Measurements from ENCODE around the gene NUFIP1. TPM values are rescaled to one million over a fixed set of nuclear protein-coding genes. Genes with fewer than 3 reads are reported as not detected.
"Not testable (repeated sequence)": the region's sequence is repeated elsewhere in the genome, so short reads cannot be mapped to it uniquely, and the experiment has no call there.

The NUFIP1 gene
- total RNA-seq, 1 donor from 2014 or later, result 8.8 TPM

DNA sequence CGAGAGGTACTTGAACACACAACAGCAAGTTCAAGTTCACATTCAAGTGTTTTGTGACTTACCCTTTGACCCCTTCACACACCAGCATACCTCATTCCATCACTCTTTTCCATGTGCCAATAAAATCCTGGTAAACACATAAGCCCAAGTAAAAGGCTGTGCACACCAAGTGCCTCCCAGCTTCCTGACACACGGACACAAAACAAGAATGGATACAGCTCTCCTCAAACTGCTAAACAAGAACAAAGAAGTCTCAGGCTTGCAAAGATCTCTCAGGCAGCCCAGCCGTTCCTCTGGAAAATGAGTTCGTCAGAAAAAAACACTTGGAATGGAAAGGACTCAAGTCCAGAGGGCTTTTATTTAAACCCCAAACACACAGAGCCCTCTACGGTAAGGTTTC is 83.7 kb downstream of the NUFIP1 start:
- Mint-ChIP-seq H3K4me1 (ENCODE audit: low read depth) (peaks cover 24% of the 10 kb centered on the region), H3K36me3 (ENCODE audit: insufficient read depth) (no peaks in the 10 kb centered on the region), H3K27me3 (no peaks in the 10 kb centered on the region), H3K27ac (peak overlapping the region; percentile 47), H3K9me3 (ENCODE audit: low read depth) (no peaks in the 10 kb centered on the region), H3K4me3 (ENCODE audit: low read depth) (no peak overlapping the region)
- DNase-seq (ENCODE audit: low spot score, unreplicated experiment), result no peak
- TF ChIP-seq, protein P1, sequence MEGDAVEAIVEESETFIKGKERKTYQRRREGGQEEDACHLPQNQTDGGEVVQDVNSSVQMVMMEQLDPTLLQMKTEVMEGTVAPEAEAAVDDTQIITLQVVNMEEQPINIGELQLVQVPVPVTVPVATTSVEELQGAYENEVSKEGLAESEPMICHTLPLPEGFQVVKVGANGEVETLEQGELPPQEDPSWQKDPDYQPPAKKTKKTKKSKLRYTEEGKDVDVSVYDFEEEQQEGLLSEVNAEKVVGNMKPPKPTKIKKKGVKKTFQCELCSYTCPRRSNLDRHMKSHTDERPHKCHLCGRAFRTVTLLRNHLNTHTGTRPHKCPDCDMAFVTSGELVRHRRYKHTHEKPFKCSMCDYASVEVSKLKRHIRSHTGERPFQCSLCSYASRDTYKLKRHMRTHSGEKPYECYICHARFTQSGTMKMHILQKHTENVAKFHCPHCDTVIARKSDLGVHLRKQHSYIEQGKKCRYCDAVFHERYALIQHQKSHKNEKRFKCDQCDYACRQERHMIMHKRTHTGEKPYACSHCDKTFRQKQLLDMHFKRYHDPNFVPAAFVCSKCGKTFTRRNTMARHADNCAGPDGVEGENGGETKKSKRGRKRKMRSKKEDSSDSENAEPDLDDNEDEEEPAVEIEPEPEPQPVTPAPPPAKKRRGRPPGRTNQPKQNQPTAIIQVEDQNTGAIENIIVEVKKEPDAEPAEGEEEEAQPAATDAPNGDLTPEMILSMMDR (IDR thresholded peaks at IDR 0.05; ENCODE audit: unreplicated experiment), result no peak

DNA sequence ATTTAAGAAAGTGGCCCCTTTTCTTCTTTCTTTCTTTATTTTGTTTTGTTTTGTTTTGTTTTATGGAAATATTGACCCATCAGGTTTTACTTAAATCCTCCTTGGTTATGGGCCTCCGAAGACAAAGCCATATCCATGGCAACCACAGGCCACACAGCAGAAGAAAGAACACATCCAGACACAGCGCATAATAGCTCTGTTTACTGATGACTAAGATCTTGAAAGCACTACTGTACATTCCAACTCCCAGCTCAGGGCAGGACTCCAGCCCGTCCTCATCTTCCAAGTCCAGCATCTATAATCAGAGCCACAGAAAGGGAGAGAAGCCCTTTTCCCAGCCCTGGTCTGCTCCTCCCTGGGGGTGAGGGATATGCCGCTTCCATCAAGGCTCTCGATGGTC is 84.3 kb downstream of the NUFIP1 start:
- no peak overlapping the region for H3K27ac Mint-ChIP-seq
- H3K27me3 Mint-ChIP-seq, result no peaks in the 10 kb centered on the region
- TF ChIP-seq, protein P1 (IDR thresholded peaks at IDR 0.05; ENCODE audit: unreplicated experiment), result no peak
- H3K9me3 Mint-ChIP-seq (ENCODE audit: low read depth), result no peaks in the 10 kb centered on the region
- no peaks in the 10 kb centered on the region for H3K36me3 Mint-ChIP-seq (ENCODE audit: insufficient read depth)
- H3K4me3 Mint-ChIP-seq (ENCODE audit: low read depth), result no peak overlapping the region
- DNase-seq (ENCODE audit: low spot score, unreplicated experiment), result no peak
- peaks cover 24% of the 10 kb centered on the region for H3K4me1 Mint-ChIP-seq (ENCODE audit: low read depth)

DNA sequence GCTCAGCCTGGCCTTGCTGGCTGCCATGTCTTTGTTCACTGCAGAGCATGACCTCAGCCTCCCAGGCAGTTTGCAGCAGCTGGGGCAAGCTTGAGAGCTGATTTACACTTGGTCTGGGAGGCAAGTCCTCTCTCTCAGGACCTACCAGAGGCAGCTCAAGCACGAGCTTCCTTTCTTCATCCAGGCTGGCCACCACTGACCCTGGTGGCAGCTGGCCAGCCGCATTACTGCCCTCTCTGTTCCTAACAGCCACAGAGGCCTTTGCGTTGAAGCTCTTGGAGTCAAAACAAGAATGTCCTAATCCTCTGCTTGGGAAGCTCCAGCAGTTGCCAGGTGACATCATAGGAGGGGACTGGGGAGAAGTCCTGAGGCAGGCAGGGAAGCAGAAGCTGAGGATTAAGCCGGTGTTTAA is 85.7 kb downstream of the NUFIP1 start:
- peaks cover under 1% of the 10 kb centered on the region for H3K9me3 Mint-ChIP-seq (ENCODE audit: low read depth)

DNA sequence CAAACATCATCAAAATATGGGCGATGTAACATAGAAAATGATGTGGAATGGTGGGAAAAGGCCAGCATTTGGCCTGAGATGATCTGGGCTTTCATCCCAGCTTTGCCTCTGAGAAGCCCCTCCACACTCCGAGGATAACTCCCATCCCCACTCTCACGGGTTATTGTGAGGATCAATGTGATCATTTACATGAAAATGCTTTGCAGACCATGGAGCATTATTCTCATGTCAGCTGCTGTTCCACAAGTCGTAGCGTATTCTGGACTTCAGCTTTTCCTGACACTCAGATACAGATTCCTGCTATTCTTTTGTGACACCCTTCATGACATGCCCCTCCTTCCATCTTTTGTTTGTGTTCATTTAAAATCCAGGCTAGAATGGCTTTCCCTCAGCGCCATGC is 86.5 kb downstream of the NUFIP1 start:
- no peaks in the 10 kb centered on the region for H3K36me3 Mint-ChIP-seq (ENCODE audit: insufficient read depth)
- no peaks in the 10 kb centered on the region for H3K27me3 Mint-ChIP-seq
- no peak overlapping the region for H3K27ac Mint-ChIP-seq
- no peak for DNase-seq (ENCODE audit: low spot score, unreplicated experiment)
- TF ChIP-seq, protein P1 (IDR thresholded peaks at IDR 0.05; ENCODE audit: unreplicated experiment), result no peak
- peaks cover 23% of the 10 kb centered on the region for H3K4me1 Mint-ChIP-seq (ENCODE audit: low read depth)
- peaks cover 5% of the 10 kb centered on the region for H3K9me3 Mint-ChIP-seq (ENCODE audit: low read depth)
- no peak overlapping the region for H3K4me3 Mint-ChIP-seq (ENCODE audit: low read depth)

More for the DNA sequence above, 85.7 kb downstream of the NUFIP1 start:
- no peak for DNase-seq (ENCODE audit: low spot score, unreplicated experiment)
- Mint-ChIP-seq H3K4me1 (ENCODE audit: low read depth) (peaks cover 23% of the 10 kb centered on the region), H3K27me3 (no peaks in the 10 kb centered on the region), H3K4me3 (ENCODE audit: low read depth) (no peak overlapping the region), H3K36me3 (ENCODE audit: insufficient read depth) (no peaks in the 10 kb centered on the region), H3K27ac (peak overlapping the region; percentile 57)
- TF ChIP-seq, protein P1 (IDR thresholded peaks at IDR 0.05; ENCODE audit: unreplicated experiment), result no peak

DNA sequence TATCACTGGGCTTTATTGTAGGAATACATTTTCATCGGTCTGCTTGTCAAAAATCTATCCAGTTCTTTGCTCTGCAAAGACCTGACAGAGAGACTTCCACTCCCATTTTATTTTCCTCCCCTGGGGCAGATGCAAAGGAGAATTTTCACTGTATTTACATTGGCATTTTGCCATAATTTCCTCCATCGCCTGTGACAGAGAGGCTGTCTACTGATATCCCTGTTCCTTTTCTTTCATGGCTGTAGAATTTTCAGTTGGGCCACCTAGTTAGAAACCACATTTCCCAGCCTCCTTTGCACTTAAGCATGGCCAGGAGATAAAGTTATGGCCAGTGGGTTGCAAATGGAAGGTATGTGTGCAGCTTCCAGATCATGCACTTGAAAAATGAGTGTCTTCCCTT is 89.3 kb downstream of the NUFIP1 start:
- DNase-seq (ENCODE audit: low spot score, unreplicated experiment), result no peak
- no peaks in the 10 kb centered on the region for H3K27me3 Mint-ChIP-seq
- H3K9me3 Mint-ChIP-seq (ENCODE audit: low read depth), result peaks cover 5% of the 10 kb centered on the region
- H3K27ac Mint-ChIP-seq, result no peak overlapping the region
- H3K4me3 Mint-ChIP-seq (ENCODE audit: low read depth), result no peak overlapping the region
- H3K4me1 Mint-ChIP-seq (ENCODE audit: low read depth), result peaks cover 7% of the 10 kb centered on the region
- H3K36me3 Mint-ChIP-seq (ENCODE audit: insufficient read depth), result no peaks in the 10 kb centered on the region
- TF ChIP-seq, protein P1 (IDR thresholded peaks at IDR 0.05; ENCODE audit: unreplicated experiment), result no peak

DNA sequence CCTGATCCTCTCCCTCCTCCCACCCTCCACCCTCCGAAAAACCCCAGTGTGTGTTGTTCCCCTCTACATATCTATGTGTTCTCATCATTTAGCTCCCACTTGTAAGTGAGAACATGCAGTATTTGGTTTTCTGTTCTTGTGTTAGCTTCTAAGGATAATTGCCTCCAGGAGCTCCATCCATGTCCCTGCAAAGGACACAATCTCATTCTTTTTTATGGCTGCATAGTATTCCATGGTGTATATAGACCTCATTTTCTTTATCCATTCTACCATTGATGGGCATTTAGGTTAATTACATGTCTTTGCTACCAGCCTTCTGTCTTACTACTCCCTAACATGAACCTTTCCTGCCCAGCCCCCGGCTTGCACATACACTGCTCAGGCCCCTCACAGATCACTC is 91.0 kb downstream of the NUFIP1 start:
- not testable (repeated sequence) for H3K36me3 Mint-ChIP-seq (ENCODE audit: insufficient read depth); DNase-seq (ENCODE audit: low spot score, unreplicated experiment); H3K4me3 Mint-ChIP-seq (ENCODE audit: low read depth); H3K9me3 Mint-ChIP-seq (ENCODE audit: low read depth); H3K27me3 Mint-ChIP-seq
- Mint-ChIP-seq H3K4me1 (ENCODE audit: low read depth) (peaks cover 13% of the 10 kb centered on the region), H3K27ac (peak overlapping the region; percentile 38)
